Measurements from ENCODE around the gene CCSER2.
"Not testable (repeated sequence)": the region's sequence is repeated elsewhere in the genome, so short reads cannot be mapped to it uniquely, and the experiment has no call there.

CCSER2 gene

DNA sequence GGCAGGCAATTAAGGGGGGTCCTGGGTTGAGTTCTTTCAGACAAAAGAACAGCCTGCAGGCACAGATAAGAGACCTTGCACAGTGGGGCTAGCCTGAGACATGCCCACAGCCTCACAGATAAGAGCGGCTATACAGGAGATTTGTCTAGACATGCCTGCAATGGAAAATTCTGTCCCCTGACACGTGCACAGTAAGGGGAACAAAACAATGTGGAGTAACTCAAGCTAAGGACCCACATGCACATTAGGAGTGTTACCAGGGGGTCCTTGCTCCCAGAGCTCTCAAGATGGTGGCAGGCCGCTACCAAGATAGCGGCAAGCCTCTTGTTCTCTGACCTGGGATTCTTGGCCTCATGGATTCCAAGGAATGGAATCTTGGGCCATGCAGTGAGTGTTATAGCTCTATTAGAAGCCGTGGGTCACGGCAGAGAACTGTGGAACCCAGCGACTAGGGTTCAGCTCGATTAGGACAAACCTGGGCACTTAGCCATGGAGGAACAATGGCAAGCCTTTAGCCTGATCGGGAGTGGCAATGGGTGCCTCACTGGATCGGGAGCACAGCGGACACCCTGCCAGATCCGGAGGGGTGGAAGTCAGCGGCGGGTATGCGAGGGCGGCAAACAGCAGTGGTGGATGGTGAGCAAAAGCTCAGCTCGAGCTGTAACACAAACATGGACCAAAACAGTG lies 196.9 kb downstream of the CCSER2 start:
- no peak for DNase-seq

DNA sequence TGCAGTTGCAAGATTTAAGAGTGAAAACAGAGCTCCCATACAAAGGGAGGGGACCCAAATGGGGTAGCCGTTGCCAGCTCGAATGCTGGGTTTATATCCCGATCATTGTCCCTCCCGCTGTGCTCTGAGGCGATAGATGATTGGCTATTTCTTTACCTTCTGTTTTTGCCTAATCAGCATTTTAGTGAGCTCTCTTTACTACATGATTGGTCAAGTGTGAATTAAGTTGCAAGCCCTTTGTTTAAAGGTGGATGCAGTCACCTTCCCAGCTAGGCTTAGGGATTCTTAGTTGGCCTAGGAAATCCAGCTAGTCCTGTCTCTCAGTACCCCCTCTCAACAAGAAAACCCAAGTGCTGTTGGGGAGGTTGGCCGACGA lies 197.4 kb downstream of the CCSER2 start:
- not testable (repeated sequence) for DNase-seq

DNA sequence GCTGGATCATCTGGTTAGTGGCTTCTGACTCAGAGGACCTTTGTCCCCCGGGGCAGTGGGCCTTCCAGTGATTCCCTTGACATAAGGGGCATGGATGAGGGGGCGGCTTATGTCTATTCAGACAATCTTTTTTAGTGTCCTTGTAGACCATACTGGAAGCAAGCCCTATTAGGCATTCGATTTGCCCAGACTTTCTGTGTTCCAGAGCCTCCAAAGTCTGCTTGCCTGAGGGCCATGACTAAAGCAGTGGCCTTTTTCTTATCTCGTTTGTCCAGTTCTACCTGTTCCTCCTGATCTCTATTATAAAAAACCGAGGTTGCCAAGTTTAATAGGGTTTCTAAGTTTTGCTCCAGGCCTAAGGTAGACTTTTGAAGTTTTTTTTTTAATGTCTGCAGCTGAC lies 199.0 kb downstream of the CCSER2 start:
- not testable (repeated sequence) for DNase-seq

DNA sequence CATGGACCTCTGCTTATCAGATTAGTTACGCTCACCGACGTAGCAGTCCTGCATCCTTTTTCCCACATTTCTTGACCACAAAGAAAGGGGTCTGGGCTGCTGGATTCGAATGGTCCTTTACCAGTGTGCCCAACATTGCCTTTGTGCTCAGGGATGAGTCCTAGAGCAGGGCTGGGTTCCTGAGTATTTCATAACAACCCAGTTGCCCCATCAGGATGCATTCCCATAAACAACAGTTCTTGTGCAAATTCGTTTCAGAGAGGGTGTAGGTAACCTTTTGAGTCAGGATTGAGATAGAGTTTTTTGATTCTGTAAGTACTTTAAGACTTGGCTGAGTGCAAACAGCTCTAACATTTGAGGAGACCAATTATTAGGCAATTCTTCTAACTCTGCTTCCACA lies 200.1 kb downstream of the CCSER2 start:
- DNase-seq: not testable (repeated sequence)

DNA sequence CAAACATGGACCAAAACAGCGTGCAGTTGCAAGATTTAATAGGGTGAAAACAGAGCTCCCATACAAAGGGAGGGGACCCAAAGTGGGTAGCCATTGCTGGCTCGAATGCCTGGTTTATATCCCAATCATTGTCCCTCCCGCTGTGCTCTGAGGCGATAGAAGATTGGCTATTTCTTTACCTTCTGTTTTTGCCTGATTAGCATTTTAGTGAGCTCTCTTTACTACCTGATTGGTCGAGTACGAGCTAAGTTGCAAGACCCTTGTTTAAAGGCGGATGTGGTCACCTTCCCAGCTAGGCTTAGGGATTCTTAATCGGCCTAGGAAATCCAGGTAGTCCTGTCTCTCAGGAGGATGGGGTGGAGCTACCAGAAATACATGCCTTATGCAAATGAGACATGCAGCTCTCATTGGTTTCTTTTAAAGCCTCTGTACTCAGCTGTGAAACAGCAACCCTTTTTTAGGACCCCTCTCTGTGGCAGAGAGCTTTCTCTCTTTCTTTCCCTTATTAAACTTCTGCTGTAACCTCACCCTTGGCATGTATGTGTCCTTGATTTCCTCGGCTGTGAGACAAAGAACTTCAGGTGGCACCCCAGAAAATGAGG lies 202.4 kb downstream of the CCSER2 start:
- DNase-seq: no peak

DNA sequence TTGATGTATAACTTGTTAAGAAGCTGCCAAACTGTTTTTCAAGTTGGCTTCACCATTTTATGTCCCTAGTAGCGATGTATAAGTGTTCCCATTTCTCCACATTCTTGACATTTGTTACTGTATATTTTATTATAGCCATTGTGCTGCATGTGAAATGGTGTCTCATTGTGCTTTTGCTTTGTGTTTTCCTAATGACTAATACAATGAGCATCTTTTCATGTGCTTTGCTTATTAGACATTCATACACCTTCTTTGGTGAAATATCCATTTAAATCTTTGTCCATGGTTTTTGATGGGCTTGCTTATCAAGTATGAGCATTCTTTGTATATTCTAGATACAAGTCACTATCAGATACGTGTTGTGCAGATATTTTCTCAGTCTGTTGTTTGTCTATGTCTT lies 203.0 kb downstream of the CCSER2 start:
- DNase-seq: no peak

DNA sequence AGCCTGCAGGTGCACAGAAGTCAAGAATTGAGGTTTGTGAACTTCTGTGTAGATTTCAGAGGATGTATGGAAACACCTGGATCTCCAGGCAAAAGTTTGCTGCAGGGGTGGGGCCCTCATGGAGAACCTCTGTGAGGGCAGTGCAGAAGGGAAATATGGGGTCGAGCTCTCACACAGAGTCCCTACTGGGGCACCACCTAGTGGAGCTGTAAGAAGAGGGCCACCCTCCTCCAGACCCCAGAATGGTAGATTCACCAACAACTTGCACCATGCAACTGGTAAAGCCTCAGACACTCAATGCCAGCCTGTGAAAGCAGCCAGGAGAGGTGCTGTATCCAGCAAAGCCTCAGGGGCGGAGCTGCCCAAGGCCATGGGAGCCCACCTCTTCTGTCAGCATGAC lies 205.8 kb downstream of the CCSER2 start:
- DNase-seq: no peak

DNA sequence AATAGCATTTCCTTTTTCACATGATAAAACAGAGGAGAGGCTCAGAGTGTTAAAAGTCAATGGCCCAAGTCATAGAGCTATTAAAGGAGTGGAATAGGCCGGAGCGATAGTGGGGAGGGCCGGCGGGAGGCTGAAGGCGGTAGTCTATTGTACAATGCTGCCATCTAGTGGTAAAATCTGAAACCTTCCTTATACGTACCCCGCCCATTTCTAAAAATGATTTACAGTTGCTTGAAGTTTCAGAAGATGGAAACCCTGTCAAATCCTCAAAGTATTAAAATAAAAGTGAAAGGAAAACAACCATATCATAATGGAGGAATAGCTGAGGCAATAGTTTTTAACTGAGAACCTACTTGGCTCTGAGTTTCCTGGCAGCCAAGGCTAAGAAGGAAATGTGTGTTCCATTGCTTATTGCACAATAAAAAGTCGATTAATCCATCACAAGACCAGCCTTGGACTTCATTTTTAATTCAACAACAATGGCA lies 209.1 kb downstream of the CCSER2 start:
- peak; percentile 48 to 61 for DNase-seq

DNA sequence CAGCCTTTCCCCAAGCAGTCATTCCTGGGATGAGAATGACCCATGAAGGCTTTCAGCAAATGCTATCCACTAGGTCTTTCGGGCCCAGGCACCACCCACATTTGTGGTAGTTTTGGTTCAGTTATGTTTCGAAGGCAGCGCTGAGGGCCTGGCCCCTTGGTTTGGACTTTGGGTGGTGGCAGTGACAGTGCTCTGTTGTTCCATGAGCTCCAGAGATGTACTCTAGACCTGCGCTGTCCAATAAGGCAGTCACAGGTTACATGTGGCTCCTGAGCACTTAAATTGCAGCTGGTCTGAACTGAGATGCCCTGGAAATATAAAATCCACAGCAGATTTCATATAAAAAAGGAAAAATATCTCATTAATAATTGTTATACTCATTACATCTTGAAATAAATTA lies 209.6 kb downstream of the CCSER2 start:
- DNase-seq: no peak

DNA sequence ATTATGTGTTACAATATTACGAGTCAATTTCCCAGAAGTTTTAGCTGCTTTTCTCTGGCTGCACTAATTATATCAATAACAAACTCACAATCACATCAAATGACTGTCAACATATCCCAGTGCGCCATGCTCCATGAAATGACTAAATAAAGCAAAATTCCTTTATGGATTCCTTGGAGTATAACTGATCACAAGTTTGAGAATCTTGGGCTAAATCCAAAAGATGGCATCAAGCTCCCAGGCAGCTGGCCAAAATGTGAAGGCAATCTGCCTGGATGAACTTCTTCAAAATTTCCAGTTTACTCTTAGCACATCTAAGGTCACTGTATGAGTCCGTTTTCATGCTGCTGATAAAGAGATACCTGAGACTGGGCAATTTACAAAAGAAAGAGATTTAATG lies 210.8 kb downstream of the CCSER2 start:
- no peak for DNase-seq

DNA sequence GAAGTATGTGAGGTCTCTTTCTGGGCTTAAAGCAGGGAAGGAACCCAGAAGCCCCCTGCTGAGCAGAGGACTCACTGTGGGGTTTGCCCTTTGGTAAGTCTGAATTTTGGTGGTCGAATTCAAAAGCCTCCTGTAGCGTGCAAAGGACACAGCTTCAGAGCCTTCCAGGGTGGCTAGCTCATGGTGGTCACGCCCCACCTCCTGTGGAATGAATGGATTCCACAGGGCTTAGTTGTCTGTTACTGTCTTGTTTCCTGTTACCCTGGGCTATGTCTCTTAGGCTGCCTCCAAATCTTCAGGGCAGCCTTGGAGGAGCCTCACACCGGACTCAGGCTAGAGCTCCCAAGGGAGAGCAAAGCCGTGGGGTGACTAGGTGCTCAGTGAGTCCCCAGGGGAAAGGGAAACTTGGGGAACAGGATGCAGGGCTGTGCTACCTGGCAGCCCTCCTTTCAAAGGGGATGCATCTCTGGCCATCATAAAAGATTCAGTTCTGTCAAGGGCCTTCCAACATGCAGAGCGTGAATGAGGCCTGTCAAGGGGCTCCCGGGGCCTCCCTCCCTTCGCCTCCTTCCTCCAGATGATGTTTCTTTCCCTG lies 211.7 kb downstream of the CCSER2 start:
- no peak for DNase-seq

DNA sequence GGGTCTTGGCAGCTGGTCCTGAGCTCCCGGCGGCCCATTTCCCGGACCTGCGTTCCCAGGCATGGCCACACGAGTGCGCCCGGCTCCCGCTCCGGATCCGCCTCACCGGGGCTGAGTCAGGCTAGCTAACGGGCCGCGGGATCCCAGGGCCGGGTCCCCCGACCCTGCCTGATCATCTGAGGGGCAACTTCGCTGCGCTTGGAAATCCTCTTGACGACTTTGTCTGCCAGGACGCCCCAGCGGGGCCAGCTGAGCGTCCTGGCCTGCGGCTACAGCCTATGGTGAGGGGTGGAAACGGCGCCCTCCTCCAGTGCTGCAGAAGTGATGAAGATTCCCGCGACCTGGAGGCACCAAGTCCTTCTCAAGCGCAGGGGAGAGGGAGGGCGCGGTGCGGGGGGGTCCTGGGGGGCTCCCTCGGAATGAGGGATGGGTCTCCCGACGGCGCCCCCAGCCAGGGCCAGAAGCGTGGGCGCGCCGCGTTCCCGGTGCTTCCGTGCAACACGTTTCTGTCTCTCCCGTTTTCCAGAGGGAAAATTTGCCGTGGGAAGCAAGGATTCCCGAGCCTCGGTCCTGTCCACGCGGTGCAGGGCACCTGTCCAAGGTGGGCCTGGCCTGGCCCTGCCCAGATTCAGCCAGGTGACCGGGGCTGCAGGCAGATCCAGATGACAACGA lies 212.4 kb downstream of the CCSER2 start:
- DNase-seq: no peak

DNA sequence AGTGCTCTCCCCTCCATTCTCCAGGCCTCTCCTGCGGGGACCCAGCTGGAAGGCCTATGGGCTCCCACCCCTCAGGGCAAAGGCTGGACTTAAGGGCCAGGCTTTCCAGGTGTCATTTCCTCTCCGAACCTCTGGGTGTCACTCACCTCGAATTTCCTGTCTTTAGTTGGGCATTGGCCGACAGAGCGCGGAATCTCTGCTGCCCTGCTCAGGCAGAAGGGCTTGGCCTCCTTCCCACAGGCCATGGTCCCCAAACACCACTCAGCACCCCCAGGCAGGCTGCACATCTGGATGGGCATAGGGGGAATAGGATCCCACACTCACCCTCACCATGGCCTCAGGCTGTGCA lies 212.9 kb downstream of the CCSER2 start:
- no peak for DNase-seq

DNA sequence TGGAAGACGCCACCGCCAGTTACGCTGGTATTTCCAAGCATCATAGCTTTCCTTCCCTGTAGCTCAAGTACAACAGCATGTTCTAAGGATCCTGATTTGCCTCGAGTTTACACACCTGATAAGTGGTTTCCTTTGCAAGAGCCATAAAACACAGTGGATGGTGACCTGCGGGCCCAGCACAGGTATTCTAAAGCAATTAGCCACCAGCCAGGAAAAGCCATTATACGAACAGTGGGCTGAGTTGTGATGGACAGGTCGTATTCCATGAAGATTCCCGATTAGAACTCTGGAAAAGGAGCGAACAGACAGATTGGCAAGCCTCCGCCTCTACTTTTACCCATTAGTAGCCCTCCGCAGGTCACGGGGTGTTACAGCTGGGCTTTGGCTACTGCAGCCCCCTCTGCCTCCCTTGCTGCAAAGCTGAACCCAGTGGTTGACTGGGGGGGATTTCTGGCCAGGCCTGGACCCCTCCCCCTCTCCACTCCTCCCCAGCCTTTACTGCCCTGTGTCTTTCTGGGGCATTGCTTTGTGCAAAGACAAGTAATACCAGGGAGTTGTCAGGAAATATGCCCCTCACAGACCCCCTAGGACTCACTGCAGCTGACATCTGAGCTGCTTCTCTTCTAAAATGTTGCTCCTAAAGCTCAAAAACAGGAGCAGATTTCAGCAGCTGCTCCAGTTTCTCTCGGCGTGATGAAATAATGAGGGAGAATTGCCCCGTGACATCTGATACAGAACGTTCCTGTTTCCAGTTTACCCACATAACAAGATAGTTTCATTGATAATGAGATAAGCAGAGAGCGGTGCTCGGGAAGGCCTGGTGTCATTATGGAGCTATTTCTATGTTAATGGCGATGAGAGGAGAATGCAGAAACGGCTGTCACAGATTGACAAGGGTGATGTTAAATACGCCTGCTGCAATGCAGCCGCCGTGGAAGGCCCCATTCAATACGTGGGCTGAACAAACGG lies 214.4 kb downstream of the CCSER2 start:
- no peak for DNase-seq

DNA sequence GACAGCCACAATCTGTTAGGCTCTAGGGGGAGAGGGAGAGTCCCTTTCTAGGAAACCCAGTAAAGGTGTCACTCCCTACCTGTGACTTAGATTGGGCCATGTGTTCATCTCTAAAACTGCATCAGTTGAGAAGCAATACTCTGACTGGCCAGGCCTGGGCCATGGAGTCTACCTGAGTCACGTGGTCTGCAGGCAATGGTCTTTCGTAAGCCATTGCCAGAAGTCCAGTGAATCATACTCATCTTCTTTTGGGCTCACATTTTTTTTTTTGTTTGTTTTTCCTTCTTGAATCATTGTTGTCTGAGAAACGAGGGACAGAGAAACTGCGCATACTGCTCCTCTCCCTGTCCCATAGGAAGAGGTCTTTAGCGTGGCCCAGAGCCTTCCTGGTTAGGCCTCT lies 215.6 kb downstream of the CCSER2 start:
- no peak for DNase-seq

DNA sequence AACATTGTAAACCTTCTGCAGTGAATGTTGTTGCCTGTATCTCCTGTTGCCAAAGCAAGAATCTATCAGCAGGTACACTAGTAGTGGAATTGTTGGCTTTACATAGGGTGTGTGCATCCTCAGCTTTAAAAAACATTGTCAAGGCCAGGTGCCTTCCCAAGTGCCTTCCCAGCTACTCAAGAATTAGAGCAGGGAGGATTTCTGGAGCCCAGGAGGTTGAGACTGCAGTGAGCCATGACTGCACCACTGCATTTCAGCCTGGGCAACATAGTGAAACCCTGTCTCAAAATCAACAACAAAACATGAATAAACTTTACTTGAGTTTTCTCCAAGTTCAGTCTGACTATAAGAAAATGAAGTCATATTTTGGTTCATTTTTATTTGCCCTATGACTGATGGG lies 217.3 kb downstream of the CCSER2 start:
- no peak for DNase-seq

DNA sequence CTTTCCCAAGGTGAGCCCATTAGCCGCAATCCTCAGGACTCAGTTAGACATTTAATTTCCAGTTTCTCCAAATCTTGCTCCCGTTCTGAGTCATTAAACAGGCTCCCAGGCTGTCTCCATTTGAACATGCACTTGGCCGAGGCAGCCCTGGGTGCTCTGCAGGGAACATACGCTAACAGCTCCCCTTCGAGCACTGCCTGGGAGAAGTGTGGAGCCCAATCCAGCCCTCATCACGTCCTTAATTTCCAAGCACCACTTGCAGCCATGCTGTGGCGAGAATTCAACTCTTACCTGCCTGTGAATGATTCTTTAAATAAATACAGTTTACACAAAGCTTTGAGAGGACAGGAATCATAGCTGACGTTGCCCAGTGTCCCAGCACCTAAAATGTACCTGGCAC lies 218.2 kb downstream of the CCSER2 start:
- no peak for DNase-seq

DNA sequence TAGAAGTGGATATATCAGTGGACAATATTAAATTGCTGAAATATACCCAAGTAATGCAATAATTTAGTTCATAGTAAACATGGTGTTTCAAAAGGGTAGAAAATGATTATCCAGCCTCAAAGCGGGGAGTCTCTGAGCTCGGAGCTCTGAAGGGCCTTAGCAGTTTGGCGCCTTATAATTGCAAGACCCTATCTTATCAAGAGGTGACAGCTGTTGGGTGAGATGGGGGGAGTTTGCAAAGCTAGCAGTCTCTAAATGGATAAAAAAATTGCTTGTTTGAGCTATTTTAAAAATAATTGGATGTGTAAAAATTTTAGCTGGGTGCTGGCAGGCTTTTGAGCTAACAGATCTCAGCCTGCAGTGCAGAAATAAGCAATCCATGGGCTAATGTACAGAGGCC lies 219.2 kb downstream of the CCSER2 start:
- DNase-seq: no peak

DNA sequence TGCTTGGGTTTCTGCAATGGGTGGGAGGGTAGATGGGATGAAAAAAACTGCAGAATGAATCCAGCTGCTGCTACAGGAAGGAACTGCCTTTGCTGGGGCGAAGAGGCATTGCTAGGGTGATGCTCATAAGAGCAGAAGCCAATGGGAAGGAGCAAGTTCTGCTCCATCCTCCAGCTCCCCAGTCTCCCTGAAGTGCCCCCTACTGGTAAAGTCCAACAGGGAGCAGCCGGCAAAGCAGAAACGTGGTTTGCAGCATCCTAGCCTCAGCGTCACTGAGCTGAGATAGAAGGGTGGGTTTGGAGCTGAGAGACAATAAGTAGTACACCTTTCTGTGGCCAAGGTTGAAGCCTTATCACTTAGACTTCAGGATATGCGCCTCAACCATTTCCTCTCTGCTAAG lies 220.5 kb downstream of the CCSER2 start:
- DNase-seq: no peak

DNA sequence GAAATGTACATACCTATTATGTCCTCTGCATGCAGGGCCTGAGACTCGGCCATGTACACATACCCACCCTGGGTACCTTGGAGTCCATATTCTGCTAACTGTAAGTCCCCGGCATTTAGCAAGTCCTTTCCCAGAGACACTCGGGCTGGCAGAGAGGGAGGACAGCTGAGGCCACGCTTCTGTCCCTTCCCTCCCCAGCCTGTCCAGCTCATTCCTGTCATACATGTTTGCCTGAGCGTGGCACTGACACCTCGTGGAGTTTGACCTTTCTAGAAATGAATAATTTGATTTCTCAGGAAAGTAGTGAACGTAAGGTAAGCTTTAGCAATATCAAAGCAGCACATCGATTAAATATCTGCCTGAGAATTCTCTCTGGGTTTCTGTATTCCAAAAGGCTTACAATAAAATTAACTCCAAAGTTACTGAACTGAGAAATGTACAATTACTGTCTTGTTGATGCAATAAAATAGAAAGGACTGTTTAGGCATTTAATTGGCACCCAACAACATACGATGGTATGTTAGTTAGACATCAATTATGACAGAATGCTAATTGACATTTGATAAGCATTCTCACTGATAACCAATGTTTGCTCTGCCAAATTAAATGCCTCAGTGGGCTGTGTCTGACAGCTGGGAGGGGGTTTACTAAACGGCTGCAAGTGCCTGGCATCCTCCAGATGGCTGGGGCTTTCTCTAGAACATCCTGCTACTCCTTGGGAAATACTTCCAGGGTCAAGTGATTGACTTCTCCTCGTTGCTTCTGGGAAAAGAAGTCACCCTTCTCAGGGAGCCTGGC lies 221.2 kb downstream of the CCSER2 start:
- no peak for DNase-seq

DNA sequence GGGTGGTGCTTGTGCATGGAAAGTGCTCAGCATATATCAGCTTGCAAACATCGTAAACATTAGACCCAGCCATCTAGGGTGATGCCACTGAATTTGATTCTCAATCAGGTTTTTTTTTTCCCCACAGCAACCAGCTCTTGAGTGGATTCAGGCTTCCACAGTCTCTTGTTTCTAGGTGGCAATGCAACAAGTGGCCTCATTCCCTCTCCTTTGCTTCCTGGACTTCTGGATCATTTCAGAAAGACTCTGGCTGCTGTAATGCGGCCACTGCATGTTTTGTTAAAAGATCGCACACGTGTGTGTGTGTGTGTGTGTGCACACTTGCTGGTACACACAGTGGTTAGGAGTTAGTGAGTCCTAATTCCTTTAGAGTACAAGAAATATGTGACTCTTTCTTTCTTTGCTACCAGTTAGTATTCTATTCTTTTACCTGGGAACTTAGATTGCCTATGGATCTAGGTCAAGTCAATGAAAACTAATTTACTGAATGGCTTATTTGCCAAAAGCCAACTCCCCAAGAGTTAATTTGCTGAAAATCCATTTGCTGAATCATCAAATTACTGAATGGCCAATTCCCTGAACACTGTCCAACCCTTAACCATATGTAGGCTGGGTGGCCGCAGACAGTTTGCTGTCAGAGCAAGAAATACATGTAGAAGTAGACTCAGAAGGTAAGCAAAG lies 222.5 kb downstream of the CCSER2 start:
- DNase-seq: no peak
